Right lobe of liver (tissue), 4 donors: ENCODE measurements around the gene FAM72B.
"Not testable (repeated sequence)": the region's sequence is repeated elsewhere in the genome, so short reads cannot be mapped to it uniquely, and the experiment has no call there.

Experiments used
- CTCF ChIP-seq, 4 donors: fragments of 200-600 bp in 3 of 4; fragments of 450-650 bp in 1 of 4; IDR thresholded peaks; one replicate each; pipeline versions ENCODE4 v1.5.1 to v1.8.0; 2016 to 2022; ENCODE audit warnings: antibody characterized with exemption in 4 of 4, mild to moderate bottlenecking in 2 of 4
- POLR2A ChIP-seq: fragments of 450-650 bp; IDR thresholded peaks from one replicate; pipeline ENCODE4 v1.6.1; 2017; ENCODE audit warnings: antibody characterized with exemption, mild to moderate bottlenecking
- donor health status: DM: no; HTN: no; CAD: no.
- donor health status: DM: no; HTN: no; CAD: no.
- donor health status: DM: no; HTN: yes; CAD: no.

- TF ChIP-seq CTCF (IDR thresholded peaks at IDR 0.05); POLR2A: not testable (repeated sequence)
These were observed 65.7 kb downstream of the FAM72B start for GRCh38 chr1:121118480-121118824.
